ENCODE measurements around the gene ZPLD1.

GRCh38 chr3:102471001-102471400 lies 36.2 kb downstream of the ZPLD1 start:
- TF ChIP-seq CTCF (IDR thresholded peaks at IDR 0.05) (no peak), POLR2AphosphoS5 (IDR thresholded peaks at IDR 0.05) (no peak)

Measured in prostate gland (tissue), 2 donors.